Tibial nerve (tissue), 3 donors: Measurements from ENCODE around the gene CIAO2B.

Experiments
- CTCF ChIP-seq, 5 experiments: fragments of 200-600 bp in 3 of 5; fragments of 450-650 bp in 2 of 5; sonication (generic) in 3 of 5; IDR thresholded peaks; one replicate each; pipeline ENCODE4 v1.5.1; 2016 to 2019; ENCODE audit warnings: antibody characterized with exemption in 5 of 5, mild to moderate bottlenecking in 3 of 5, moderate library complexity in 2 of 5
- POLR2A ChIP-seq, 2 donors: fragments of 450-650 bp; IDR thresholded peaks; one replicate each; pipeline ENCODE4 v1.6.1; 2017; ENCODE audit warnings: antibody characterized with exemption in 2 of 2, mild to moderate bottlenecking in 2 of 2, moderate library complexity in 2 of 2

- TF ChIP-seq POLR2A (IDR thresholded peaks at IDR 0.05) (no peak), CTCF (IDR thresholded peaks at IDR 0.05) (no peak)
Measured at GRCh38 chr16:66950971-66951790, 17.0 kb upstream of the CIAO2B start.
